GM21526 (cell line): ENCODE measurements around the gene SLC38A9.

Experiments used
- ATAC-seq: cut with Tn5 transposase; IDR thresholded peaks from one replicate; pipeline ENCODE4 v1.9.1; 2021; ENCODE audit warnings: moderate library complexity; ENCODE audit not compliant: unreplicated experiment, low FRiP score

SLC38A9 gene

DNA sequence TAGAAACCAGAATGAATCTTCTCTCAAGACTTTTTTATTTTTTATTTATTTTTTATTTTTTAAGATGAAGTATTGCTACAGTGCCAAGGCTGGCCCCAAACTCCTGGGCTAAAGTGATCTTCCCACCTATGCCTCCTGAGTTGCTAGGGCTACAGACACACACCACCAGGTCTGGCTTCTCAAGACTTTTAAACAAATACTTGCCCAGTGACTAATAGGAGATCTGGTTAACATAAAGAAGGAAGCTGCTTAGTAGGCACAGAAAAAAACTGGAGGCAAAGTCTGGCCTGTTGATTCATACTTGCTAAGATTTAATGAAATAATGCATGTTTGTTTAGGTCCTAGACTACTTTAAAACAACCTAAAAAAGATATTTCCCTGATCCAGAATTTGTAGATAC, 43.8 kb downstream of the SLC38A9 start:
- ATAC-seq: no peak

DNA sequence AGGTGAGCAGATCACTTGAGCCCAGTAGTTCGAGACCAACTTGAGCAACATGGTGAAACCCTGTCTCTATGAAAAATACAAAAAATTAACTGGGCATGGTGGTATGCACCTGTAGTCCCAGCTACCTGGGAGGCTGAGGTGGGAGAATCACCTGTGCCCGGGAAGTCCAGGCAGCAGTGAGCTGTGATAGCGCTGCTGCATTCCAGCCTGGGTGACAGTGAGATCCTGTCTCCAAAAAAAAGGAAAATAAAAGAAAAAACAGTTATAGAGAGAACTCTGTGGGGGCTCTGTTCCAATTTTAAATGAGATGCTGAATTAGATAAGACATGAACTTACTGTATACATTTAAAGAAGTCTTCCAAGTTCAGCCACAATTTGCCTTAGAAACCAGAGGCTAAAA, 44.2 kb downstream of the SLC38A9 start:
- ATAC-seq: no peak

DNA sequence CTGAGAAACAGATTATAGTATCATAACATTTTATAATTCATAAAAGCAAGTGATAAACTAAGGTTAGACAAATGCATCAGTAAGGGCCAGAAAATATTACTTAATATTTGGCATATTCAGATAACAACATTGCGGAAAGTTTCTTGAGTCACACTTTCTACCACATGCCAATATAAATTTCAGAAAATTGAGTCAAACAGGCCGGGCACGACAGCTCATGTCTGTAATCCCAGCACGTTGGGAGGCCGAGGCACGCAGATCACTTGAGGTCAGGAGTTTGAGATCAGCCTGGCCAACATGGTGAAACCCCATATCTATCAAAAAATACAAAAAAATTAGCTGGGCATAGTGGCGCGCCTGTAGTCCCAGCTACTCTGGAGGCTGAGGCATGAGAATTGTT, 47.1 kb downstream of the SLC38A9 start:
- no peak for ATAC-seq

DNA sequence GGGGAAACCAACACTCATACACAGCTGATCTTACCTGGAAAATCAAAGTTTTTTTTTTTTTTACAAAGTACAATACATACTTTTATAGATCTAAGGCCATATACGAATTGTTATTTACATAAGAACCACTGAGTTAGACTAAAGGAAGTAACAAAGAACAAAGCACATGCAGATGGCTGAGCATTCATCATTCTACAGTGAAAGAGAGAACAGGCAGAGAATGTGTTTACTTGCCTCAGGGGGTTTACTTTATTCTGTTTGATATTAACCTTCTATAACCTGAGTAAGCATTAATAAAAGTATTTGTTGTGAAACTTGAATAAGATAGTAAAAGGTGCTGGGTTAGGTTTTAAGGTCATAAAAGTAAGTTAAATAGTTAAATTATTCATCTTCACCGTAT, 54.7 kb downstream of the SLC38A9 start:
- no peak for ATAC-seq

DNA sequence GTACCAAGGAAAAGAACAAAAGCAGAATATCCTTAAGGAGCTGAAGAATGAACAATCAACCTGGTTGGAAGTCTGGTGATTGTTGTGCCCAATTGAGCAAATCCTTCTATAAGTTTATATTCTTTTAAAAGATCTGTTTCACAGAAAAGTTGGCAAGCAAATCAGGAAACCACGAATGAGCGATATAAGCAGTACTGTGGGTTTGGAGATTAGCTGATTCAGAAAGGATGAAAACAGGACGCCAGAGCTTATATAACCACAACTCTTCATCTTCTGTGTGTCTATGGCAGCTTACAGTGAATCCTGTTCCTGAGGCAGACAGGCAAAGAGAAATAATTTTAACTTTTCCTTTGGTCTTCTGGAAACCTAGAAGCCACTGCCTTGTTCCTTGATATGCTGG, 61.7 kb downstream of the SLC38A9 start:
- ATAC-seq: no peak

DNA sequence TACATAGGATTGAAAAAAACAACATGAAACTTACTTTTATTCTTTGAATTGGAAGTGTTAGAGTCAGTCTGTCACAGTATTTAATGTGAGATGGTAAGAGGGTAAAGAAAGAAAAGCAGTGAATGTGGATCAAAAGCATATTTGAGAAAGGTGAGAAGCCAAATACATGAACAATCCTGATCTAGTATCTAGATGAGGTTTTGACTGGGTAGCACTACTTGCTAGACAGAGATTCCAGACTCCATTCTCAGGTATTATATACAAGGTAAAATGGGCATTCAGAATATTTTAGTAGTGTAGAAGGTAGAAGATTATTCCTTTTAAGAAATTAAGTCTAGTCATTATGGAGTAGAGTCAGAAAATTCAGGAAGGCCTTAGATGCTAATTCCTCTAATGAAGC, 62.2 kb downstream of the SLC38A9 start:
- ATAC-seq: no peak

DNA sequence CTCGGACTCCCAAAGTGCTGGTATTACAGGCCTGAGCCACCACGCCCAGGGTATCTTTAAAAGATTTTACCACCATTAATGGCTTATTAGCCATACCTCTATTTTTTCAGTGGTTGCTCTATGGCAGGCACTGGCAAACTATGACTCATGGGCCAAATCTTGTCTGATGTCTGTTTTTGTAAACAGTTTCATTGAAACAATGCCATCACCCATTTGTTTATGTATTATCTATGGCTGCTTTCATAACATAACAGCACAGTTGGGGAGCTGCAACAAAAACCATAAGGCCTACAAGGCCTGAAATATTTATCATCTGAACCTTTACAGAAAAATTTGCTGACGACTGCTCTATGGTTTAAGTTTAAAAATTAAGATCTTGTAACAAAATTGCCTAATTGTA, 66.8 kb downstream of the SLC38A9 start:
- no peak for ATAC-seq

DNA sequence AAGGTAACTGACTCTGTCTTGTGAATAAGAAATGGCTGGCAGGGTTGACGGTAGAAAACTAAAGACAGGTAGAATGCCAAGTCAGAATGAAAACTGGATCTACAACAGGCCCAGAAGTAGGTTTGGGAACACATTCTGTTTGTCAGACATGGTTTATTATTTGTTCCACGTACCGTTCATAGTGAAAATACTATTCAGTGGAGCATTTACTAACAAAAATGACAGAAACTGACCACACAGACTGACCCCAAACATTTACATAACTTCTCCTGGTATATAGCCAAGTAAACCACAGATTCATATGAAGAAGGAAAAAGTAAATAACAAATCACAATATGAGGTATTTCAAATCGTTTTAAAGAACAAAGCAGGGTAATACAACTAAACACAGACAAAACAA, 73.7 kb downstream of the SLC38A9 start:
- ATAC-seq: no peak

DNA sequence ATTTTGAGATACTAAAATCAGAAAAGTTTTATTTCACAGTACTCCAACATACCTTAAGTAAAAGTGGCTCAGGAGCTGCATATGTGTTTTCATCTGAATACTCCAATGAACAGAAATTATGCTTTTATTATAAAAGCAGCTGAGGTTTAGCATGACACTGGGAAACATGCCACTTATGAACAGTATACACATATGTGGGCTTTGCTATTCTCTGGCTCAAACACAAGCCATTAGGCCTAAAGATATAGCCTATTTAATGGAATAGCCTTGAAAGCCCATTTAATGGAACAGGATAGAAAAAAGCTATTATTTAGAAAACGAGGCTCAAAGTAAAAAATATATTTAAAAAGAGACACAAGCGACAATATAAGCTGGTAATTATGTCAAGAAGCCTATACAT, 74.1 kb downstream of the SLC38A9 start:
- ATAC-seq: no peak

DNA sequence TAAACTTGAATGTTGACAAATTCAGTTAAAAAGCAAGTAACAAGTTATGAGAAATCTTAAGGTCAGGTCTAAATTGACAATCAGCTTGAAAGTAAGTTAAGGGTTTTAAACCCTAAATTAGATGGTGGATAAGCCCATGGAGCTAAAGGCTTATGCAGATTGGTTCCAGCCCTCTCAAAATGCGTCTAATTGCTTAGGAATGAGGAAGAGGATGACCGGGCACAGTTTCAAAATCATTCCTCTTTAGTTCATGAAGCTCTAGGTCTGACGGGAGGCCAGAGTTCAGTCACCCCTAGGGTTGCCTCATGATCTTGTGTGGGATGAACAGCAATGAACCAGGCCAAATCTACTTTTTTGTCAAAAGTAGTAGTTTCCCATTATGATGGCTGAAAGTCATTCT, 75.4 kb downstream of the SLC38A9 start:
- ATAC-seq: no peak

DNA sequence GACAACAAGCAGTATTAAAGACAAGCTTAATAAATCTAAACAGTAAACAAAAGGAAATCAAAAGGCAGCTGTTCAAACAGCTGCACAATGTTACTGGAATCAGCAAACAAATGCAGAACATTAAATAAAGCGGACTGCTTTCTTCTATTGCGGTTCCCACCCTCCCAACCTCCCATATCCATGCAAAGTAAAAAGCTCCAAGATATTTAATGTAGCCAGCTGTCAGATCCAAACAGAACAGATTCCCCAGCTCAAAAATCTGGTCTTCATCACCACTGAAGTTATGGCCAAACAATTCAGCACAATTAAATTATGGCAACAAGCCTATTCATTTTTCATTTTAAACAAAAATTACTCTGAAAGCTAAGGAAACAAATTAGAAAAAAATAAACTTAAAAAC, 75.9 kb downstream of the SLC38A9 start:
- ATAC-seq: no peak

DNA sequence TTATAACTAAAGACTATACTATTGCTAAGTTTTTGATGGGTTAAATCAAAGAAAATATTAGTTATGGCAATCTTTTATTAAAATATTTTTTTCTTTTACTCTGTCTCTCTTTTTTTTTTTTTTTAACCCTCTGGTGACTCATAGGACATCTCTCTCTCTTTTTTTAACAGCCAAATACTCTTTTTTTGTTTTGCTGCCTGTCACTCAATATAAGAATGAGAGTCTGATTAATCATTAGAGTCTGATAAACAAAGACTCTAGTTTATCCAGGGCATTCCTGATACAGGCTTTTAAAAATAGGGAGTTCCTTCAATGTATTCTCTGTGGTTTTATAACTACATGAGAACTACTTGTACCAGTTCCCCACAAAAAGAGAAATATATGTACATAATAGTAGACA, 77.3 kb downstream of the SLC38A9 start:
- ATAC-seq: no peak

DNA sequence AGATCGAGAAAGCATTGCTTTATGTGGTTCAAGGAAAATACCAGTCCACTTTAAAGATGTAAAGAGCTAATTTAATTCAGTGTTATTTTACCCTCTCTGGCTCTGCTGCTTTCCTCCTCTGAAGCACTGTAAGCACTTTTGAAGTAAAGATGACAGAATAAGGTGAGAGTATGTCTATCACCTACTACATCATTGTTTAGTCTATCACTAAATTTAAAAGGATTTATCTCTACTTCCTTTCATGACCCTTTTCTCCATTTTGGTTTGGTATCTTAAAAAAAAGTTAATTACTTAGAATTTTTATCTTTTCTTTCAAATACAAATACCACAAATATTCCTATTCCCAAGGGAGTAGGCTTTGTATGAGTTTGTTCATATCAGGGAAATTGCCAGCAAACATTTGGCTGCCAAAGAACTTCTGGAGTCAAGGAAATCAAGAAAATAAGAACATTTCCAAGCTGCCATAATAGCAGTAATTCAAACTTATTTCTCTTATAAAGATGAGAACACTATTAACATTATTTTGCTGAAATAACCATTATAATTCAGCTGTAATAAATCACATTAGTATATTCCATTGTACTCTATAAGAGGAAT, 77.8 kb downstream of the SLC38A9 start:
- ATAC-seq: no peak

DNA sequence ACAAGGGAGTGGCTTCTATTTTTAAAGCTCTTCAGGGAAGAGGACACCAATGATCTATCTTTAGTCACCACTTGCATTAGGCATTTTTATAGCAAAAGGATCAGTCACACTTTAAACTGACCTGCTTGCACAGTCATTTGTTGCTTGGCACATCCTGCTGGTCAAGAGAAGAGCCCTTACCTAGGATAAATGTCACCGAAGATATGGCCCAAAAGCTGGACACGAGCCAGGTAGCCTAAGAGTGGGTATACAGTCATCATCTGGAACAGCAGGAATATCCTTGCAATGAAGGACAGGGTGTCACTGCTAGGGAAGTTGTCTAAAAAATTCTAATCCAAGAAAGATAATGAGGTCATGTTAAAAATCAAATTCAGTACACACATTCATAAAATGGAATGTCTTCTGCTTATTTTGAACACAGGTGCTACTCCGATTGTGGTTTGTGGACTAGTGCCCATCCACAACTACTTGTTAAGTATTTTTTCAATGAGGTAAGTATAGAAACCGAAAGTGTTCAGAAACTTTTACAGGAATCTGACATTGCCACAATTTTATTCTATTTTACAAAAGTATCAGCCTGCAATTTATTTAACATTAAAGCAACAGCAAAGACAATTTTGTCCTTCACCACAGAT, 78.4 kb downstream of the SLC38A9 start:
- ATAC-seq: no peak

DNA sequence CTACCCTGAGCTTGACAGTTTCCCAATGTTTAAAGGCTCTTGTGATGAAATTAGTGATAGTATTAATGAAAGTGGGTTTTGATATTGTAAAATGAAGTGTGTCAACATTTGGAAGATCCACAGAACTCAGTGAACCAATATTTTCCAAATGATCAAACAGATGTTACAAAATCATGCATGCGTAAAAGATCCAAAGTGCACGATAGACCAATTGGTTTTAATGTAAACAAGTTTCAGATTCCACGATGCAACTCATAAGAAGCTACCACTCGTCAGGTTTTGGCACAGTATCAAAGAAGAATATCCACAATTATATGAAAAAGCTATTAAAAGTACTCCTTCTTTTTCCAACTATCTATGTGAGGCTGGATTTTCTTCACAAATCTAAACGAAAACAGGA, 82.3 kb downstream of the SLC38A9 start:
- no peak for ATAC-seq

DNA sequence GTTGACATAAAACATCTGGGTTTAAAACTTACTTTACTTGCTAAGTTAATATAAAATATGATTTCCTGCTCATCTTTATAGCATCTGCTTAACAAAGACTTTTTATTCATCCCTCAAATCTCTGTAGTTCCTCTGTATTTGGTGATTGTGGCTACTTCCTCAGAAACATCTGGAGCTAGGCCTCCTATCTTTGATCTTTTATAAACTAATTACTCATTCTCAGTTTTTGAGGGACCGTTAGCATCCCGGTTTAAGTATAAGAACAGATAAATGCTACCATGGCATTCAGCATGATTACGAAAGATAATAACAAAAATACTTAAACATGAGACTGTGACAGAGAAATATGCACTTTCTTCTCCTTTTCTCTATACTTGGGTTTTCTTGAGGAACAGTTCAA, 85.3 kb downstream of the SLC38A9 start:
- ATAC-seq: no peak

DNA sequence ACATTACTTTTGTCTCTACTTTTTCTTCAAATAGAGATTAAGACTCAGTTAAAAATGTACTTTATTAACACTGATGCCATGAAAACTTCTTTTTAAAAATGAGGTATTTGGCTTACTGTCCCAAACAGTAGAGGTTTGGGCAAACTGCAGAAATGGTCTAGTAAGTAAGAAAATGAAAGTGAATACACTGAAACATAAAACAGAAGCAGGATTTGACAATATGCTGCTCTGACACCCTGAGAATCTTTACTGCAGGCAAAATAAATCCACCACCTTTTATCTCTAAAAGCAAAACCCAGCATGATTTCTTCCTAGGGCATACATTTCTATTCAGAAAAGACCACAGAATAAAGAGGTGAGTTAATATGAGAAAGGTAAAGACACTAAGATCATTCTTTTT, 86.2 kb downstream of the SLC38A9 start:
- ATAC-seq: no peak

DNA sequence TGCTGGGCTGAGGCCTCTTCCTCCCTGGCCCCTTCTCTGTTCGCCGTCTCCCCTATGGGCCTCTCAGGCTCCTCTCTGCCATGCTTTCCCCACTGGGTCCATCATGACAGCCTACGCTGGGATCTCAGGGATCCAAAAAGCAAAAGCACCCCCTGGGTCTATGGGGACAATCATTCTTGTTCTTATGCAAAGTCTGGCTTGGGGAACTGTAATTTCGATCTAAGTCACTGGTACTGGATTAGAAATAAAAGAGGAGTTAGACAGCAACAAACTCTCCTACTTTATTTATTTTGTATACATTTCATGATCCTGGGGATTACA, 86.6 kb downstream of the SLC38A9 start:
- no peak for ATAC-seq

DNA sequence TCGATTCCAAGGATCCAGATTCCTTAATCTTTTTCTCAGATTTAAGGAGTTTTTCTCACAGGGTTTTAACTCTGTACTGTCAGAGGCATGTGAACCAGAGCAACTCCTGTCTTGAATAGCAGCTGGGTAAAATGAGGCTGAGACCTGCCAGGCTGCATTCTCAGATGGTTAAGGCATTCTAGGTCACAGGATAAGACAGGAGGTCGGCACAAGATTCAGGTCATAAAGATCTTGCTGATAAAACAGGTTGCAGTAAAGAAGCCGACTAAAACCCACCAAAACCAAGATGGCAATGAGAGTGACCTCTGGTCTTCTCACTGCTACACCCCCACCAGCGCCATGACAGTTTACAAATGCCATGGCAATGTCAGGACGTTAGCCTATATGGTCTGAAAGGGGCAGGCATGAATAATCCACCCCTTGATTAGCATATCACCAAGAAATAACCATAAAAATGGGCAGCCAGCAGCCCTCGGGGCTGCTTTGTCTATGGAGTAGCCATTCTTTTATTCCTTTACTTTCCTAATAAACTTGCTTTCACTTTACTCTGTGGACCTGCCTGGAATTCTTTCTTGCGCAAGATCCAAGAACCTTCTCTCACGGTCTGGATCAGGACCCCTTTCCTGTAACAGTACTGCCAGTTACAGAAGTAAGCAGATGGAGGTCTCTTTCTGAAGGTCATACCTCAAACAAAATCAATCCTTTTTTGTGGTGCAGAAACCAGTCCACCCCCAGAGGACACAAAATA, 87.1 kb downstream of the SLC38A9 start:
- ATAC-seq: no peak

DNA sequence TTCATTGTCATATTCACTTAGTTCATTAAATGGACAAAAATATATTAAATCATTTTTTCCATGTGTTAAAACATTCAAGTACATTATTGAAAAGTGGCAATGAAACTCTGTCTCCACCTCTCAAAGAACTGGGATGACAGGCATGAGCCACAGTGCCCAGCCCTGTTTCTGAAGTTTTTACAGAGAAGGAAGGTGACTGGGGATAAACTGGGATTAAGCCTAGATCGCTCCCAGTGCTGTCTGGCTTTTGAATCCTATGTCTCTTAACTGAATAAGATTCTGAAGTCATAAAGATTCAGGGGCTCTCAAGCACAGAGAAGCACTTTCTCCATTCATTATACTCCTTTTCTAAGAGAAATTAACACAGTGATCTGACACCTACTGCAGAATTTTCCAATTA, 88.3 kb downstream of the SLC38A9 start:
- ATAC-seq: no peak

DNA sequence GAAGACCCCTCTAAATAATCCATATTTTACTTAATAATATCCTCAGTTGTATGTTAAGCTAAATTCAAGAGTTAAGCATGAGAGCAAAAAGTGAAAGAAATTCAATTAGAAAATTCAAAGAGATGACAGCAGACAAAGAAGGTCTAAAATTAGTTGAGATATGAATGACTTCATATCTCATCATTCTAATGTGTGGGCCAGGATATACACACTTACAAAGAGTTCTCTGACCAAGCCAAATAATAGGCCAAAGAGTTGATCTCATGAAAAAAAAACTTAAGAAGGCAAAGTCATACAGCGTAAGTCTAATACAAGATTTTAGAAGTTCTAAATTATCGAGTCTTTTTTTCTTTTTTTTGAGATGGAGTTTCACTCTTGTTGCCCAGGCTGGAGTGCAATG, 89.7 kb downstream of the SLC38A9 start:
- ATAC-seq: no peak

DNA sequence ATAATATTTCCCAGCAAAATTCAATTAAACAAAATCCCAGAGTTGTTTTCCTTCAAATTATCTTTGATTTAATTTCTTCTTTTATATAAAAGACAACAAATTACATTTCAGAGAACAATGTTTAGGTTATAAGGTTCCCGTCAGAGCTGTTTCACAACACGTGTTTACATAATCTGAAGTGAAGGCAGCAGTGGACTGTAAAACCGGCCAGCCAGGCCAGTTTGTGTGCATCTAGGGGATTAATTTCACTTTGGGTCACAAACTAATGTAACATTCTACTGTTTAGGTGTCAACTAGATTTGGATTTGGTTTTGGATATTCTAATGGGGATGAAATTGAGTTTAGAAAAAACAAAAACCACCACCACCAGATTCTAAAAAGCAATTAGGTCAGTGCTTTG, 90.9 kb downstream of the SLC38A9 start:
- ATAC-seq: no peak
